HepG2 (cell line): ENCODE results near the gene SP5. TPM values are rescaled to one million over a fixed set of nuclear protein-coding genes. Genes with fewer than 3 reads are reported as not detected.

Source experiments
- ARNT2 ChIP-seq: sonication (generic); formaldehyde crosslinking; IDR thresholded peaks from 2 replicates; pipeline ENCODE4 v1.8.0; 2022; ENCODE audit warnings: mild to moderate bottlenecking, low read depth, missing genetic modification reagents, moderate library complexity
- ATF5 ChIP-seq: sonication (generic); formaldehyde crosslinking; IDR thresholded peaks from 2 replicates; pipeline ENCODE4 v1.4.0; 2020; ENCODE audit warnings: mild to moderate bottlenecking, low read depth, missing genetic modification reagents
- GMEB2 ChIP-seq: IDR thresholded peaks from 2 replicates; pipeline ENCODE4 v1.6.1; 2016; ENCODE audit warnings: missing biosample characterization, missing genetic modification reagents, low read depth
- KDM4B ChIP-seq: sonication (generic); formaldehyde crosslinking; IDR thresholded peaks from 2 replicates; pipeline ENCODE4 v1.4.0; 2020; ENCODE audit warnings: missing genetic modification reagents
- KLF6 ChIP-seq: IDR thresholded peaks from 2 replicates; pipeline ENCODE4 v1.8.0; 2016; ENCODE audit warnings: missing biosample characterization, missing genetic modification reagents
- NFATC3 ChIP-seq: sonication (generic); formaldehyde crosslinking; IDR thresholded peaks from 2 replicates; pipeline ENCODE4 v1.5.1; 2020; ENCODE audit warnings: mild to moderate bottlenecking, missing genetic modification reagents
- NFIC ChIP-seq: IDR thresholded peaks from 2 replicates; pipeline ENCODE4 v1.6.1; 2012; ENCODE audit warnings: mild to moderate bottlenecking, low read length, inconsistent platforms
- POLR2G ChIP-seq: fragments of 200-400 bp; formaldehyde crosslinking; IDR thresholded peaks from 2 replicates; pipeline ENCODE4 v1.6.1; 2018; ENCODE audit warnings: mild to moderate bottlenecking, low read depth, low read length, moderate library complexity
- RARA ChIP-seq: IDR thresholded peaks from 2 replicates; pipeline ENCODE4 v1.6.1; 2016; ENCODE audit warnings: missing genetic modification reagents, missing compliant biosample characterization
- RFX3 ChIP-seq: IDR thresholded peaks from 2 replicates; pipeline ENCODE4 v1.6.1; 2016; ENCODE audit warnings: missing biosample characterization, missing genetic modification reagents
- SKIL ChIP-seq: sonication (generic); formaldehyde crosslinking; IDR thresholded peaks from 2 replicates; pipeline ENCODE4 v1.8.0; 2022; ENCODE audit warnings: missing genetic modification reagents, mild to moderate bottlenecking, moderate library complexity, borderline replicate concordance
- YEATS4 ChIP-seq: sonication (generic); formaldehyde crosslinking; IDR thresholded peaks from 2 replicates; pipeline ENCODE4 v1.4.0; 2020; ENCODE audit warnings: missing genetic modification reagents, borderline replicate concordance
- ZNF276 ChIP-seq: sonication (generic); formaldehyde crosslinking; IDR thresholded peaks from 2 replicates; pipeline ENCODE4 v1.4.0; 2020; ENCODE audit warnings: mild to moderate bottlenecking, low read depth, missing genetic modification reagents
- ZNF329 ChIP-seq: sonication (generic); formaldehyde crosslinking; IDR thresholded peaks from 2 replicates; pipeline ENCODE4 v1.9.0; 2021; ENCODE audit warnings: low read depth, mild to moderate bottlenecking, missing genetic modification reagents
- ZNF512B ChIP-seq: sonication (generic); formaldehyde crosslinking; IDR thresholded peaks from 2 replicates; pipeline ENCODE4 v1.5.1; 2020; ENCODE audit warnings: missing genetic modification reagents, mild to moderate bottlenecking, borderline replicate concordance
- ZNF530 ChIP-seq: sonication (generic); formaldehyde crosslinking; IDR thresholded peaks from 2 replicates; pipeline ENCODE4 v1.5.0; 2020; ENCODE audit warnings: low read depth, mild to moderate bottlenecking, missing genetic modification reagents
- ZNF550 ChIP-seq: sonication (generic); formaldehyde crosslinking; IDR thresholded peaks from 2 replicates; pipeline ENCODE4 v1.4.0; 2020; ENCODE audit warnings: mild to moderate bottlenecking, missing genetic modification reagents, borderline replicate concordance
- ZNF562 ChIP-seq: sonication (generic); formaldehyde crosslinking; IDR thresholded peaks from 2 replicates; pipeline ENCODE4 v1.8.0; 2022; ENCODE audit warnings: missing genetic modification reagents, borderline replicate concordance
- ZNF629 ChIP-seq: sonication (generic); formaldehyde crosslinking; conservative IDR thresholded peaks from 2 replicates; pipeline ENCODE4 v1.5.0; 2020; ENCODE audit warnings: missing genetic modification reagents
- ZNF768 ChIP-seq: sonication (generic); formaldehyde crosslinking; IDR thresholded peaks from 2 replicates; pipeline ENCODE4 v1.4.0; 2020; ENCODE audit warnings: missing genetic modification reagents
- polyA plus RNA-seq, 8 experiments: library from polyadenylated mRNA; depleted of rRNA in 3 of 8; stranded (reverse) in 7 of 8; unstranded in 1 of 8; fragments of >200 nt; fragmentation: Illumina TruSeq in 4 of 8; extraction: Trizol in 4 of 8; gene quantifications; 2 replicates each; pipeline versions ENCODE4 v1.2.1 to v1.2.3, GENCODE V29; 2011 to 2016; ENCODE audit warnings: low read depth in 4 of 8, missing spikeins in 1 of 8, mixed read lengths in 1 of 8; ENCODE audit not compliant: insufficient read depth in 1 of 8
- total RNA-seq, 5 experiments: library from RNA; depleted of rRNA; stranded (reverse); fragments of >200 nt; fragmentation: Illumina TruSeq; extraction: Trizol; gene quantifications; 2 replicates each; pipeline ENCODE4 v1.2.3, GENCODE V29; 2016; ENCODE audit warnings: low read depth in 1 of 5

Gene SP5
- total and polyA plus RNA-seq, 2 of the 13 experiments (the other 11 are each of a cell fraction or from before 2014, with no cell fraction given) = 50.8 to 119 TPM

- peak; percentile 55; the same call in 1 of the 2 replicates for TF ChIP-seq ATF5
- TF ChIP-seq ARNT2 (CRISPR knock-in tag) = peak; percentile 70
- TF ChIP-seq KLF6 = peak; percentile 92
- 0 out of 2 replicates have a peak, but pooled peaks have one; percentile 14 for TF ChIP-seq KDM4B
- TF ChIP-seq ZNF329 (CRISPR knock-in tag) = peak; percentile 68; the same call in 1 of the 2 replicates
- TF ChIP-seq SKIL (CRISPR knock-in tag) = peak; percentile 79
- TF ChIP-seq ZNF276 (CRISPR knock-in tag) = no peak; the same call in 1 of the 2 replicates
- TF ChIP-seq GMEB2 (CRISPR knock-in tag) = no peak
- TF ChIP-seq ZNF629 (CRISPR knock-in tag) = no peak; the same call in 1 of the 2 replicates
- TF ChIP-seq ZNF562 = 0 out of 2 replicates have a peak, but pooled peaks have one; percentile 4
- TF ChIP-seq ZNF512B = no peak
- TF ChIP-seq ZNF530 (CRISPR knock-in tag) = no peak
- TF ChIP-seq ZNF550 = no peak; the same call in 1 of the 2 replicates
- peak; percentile 88 for TF ChIP-seq ZNF768 (CRISPR knock-in tag)
- peak; percentile 81 for TF ChIP-seq RARA (CRISPR knock-in tag)
- TF ChIP-seq NFATC3 (CRISPR knock-in tag) = no peak
- TF ChIP-seq NFIC = peak; percentile 95
- TF ChIP-seq POLR2G = peak; percentile 97
- TF ChIP-seq RFX3 = no peak; the same call in 1 of the 2 replicates
- TF ChIP-seq YEATS4 = peak; percentile 65
These were observed at the start of gene SP5 (continued) for GRCh38 chr2:170715062-170715931.
